Daoy (cell line): Measurements from ENCODE around the gene KCNQ1OT1. TPM values are rescaled to one million over a fixed set of nuclear protein-coding genes. Genes with fewer than 3 reads are reported as not detected.

Source experiments
- DNase-seq: peaks from one replicate; pipeline ENCODE4 v3.0.0-alpha.2; 2015; ENCODE audit warnings: low read depth
- total RNA-seq: library from RNA; depleted of rRNA; stranded (reverse); fragments of >200 nt; shearing (Covaris generic); gene quantifications from 2 replicates; pipeline ENCODE4 v1.2.3, GENCODE V29; 2014

KCNQ1OT1 gene
- total RNA-seq, 1 experiment from 2014 or later = 1.1 TPM

- no peak for DNase-seq
Measured at GRCh38 chr11:2688381-2689231, 11.2 kb downstream of the KCNQ1OT1 start.

GRCh38 chr11:2687782-2688191, 12.0 kb downstream of the KCNQ1OT1 start:
- DNase-seq = no peak

- no peak for DNase-seq
Measured at GRCh38 chr11:2687223-2687530, 12.6 kb downstream of the KCNQ1OT1 start.

DNA sequence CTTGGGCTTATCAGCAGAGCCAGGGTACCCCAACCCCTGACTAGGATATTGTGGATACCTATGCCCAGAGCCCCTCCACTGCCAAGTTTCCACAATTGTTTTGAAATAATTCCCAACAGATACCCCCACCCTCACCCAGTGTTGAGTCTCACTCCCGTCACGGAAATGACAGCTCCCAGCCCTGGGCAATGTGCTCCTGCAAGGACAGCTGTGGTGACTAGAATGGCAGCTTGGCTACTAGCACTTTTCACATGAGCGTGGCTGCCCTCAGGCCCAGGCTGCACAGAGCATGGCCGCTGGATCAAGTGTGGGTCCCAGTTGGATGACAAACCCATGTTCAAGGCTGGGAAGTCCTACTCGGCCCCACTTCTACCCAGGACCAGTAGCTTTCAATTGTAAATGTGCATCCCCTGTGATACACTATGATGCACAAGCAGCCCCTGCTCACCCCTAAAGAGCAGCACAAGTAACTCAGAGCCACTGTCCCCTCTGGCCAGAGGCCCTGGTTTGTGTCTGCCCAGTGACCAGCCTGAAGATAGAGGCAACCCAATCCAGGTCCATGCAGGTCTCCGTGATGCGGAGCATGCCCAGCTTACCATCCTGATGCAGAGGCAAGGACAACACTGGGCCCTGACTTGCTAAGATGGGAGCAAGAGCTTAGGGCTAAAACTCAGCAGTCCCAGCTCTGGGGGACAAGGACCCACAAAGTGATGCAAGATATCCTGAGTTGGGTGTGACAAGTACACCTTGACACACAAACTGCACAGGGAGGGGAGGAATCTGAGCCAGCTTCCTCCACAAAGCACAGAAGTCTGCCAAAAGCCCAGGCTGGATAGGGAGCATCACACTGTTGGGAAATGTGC, 13.2 kb downstream of the KCNQ1OT1 start:
- DNase-seq = no peak

DNA sequence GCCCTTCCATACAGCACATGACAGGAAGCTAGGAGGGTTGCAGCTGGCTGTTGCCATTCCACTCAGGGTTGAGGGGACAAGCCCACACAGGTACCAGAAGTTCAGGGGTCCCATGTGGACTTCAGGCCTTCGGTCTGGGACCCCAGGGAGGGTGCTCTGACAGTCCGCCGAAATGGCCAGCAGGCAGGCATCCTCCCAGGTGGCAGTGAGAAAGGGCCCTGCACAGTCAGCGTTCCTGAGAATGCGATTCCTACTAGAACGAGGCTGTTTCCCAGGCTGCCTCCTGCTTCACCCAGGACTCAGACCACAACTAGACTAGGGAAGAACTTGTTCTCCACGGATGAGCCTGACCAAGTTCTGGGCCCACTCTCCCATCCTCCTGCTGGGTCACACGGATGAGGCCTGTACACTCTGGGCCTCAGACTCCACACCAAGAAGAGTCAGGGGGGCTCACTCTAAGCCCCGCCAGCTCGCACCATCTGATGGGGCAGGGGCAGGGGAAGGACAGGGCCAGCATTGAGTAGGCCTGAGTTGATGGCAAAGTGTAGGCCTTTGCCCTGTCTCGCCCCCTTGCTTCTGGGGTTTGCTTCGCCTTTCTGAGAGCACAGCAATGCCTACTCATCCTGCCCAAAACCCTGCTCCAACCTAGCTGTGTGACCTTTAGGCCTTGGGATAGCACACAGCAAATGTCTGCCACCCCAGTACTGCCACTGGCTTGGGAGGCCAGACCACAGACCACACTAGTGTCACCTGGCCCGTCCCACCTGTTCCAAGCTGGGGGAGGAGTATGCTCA, 14.0 kb downstream of the KCNQ1OT1 start:
- no peak for DNase-seq

DNA sequence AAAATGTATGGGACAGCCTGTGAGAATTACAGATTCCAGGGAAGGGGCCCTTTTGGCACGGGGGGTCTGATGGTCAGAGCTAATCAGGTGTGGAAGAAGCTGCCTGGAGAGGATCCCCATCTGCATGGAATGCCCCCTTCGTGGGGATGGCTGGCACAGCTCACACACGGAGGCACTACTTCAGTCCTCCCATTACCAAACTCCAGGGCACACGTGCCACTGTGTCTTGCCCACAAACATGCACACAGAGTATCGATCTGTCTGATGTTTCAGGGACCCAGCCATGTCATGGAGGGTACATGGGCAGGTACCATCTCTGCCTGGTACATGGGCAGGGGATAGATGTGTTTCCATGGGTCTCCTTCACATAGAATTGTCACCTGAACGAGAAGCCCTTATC, 14.7 kb downstream of the KCNQ1OT1 start:
- DNase-seq = no peak

DNA sequence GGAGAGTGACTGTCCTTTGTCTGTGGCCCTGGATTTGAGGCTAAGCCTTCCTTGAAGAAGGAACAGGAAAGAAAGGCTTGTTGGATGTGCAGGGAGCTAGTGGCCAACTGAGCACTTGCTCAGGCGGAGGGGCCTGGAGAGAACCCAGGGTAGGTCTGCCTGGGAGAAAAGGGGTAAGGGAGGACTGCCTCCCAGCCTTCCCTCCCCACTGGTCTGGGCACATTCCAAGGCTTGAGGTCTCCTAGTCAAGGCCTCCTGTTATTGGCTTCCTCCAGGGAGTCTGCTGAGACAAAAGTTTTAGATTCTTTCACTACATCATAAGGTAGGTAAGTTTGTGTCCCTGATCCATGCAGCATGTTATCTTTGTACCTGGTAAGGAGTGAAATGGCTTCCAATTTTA, 15.2 kb downstream of the KCNQ1OT1 start:
- DNase-seq = no peak

DNA sequence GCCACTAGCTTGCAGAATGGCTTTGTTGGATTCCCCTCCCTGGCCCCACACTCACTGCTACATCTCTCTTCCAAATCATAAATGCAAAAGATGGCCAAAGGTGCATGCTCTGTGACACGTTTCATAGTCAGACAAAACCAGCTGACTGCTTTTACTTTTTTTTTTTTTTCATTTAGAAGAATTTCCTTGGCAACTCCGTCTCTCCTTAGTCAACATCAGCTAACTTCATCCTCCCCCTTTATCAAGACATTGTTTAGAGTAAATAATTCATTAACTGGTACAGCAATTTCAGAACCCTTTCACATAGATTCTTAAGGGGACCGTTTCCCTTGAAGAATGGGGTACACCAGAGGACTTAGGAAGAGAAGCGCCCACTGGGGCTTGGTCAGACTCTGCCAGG, 16.0 kb downstream of the KCNQ1OT1 start:
- no peak for DNase-seq

DNA sequence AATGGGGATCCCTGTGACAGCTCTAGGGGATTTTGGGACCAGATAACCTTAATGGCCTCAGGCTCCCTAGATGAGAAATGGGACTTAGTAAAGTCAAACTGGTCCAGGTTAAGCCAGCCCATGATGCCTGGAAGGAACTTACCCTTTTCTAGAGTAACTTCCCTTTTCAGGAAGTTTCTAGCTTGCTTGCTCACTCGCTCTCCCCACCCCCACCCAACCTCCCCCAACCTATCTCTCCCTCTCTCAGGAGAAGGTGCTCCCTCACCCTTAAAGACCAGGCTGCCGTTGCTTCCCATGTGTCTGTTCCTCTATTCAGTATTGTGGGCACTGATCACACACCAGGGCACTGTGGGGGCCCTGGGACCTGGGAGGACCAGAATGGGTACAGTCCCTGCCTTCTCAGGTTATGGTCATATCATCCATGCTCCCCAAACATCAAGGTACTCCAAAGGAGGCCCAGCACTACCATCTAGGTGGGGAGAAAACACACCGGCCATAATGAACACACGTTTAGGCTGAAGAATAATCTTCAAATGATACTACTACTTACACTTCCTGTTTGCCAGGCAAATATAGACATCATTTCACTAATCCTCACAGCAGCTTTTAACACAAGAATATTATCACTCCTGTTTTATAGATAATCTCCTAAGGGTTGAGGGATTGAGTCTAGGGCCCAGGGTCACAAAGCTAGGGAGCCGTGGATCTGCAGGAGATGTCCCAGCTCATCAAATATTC, 18.2 kb downstream of the KCNQ1OT1 start:
- DNase-seq = no peak

GRCh38 chr11:2679011-2679676, 20.6 kb downstream of the KCNQ1OT1 start:
- DNase-seq = no peak

DNA sequence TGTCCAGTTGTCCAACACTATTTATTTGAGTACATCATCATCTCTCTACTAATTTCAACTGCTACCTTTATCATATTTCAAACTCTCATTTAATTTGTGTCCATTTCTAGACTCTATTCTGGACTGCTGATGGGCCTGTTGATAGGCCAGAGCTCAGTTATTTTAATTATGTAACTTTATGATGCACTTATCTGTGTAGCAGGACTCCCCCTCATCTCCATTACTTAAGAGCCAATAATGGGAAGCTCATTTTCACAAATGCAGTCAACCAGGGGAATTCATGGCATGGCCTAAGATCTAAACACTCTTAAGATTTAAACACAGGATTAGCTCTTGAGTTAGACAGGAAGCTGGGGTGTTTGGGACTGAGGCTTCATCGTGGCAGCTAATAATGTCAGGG, 21.4 kb downstream of the KCNQ1OT1 start:
- DNase-seq = no peak

- no peak for DNase-seq
Measured at GRCh38 chr11:2677127-2677526, 22.7 kb downstream of the KCNQ1OT1 start.

DNA sequence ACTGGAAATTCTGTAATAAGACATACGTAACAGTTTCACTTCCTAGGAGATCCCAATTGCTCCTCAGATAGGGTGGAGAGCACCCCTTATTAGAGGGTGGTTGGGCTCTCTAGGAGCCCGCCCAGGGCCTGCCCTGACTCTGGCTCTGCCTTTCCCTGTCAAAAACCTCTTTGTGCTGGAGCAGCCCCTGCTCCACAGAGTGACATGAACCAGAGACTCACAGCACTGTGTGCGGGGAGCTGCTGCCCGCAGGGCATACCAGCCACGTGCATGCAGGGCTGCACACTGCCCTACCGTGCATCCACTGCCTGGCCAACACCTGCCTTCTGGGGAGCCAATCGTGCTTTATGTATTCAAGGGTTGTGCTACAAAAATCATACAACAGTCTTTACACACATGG, 24.3 kb downstream of the KCNQ1OT1 start:
- no peak for DNase-seq

- no peak for DNase-seq
Measured at GRCh38 chr11:2674658-2675131, 25.1 kb downstream of the KCNQ1OT1 start.

- DNase-seq = no peak
Measured at GRCh38 chr11:2673871-2674471, 25.8 kb downstream of the KCNQ1OT1 start.

DNA sequence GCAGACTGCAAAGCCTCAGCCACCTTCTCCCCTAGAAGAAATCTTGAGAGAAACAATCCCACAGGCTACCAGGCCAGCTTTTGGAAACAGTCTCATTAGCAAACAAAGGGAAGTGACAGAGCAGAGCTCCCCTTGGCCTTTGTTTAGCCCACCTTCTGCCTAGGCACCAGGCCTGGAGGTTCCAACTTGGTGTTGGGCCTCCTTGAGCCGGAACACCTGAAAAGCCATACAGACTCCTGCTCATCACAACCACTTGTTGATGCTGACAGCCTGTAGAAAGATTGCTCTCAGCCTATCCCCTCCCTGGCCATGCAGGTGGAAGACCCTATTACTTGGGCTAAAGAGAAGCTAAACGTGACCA, 26.6 kb downstream of the KCNQ1OT1 start:
- DNase-seq = no peak

GRCh38 chr11:2672553-2673249, 27.1 kb downstream of the KCNQ1OT1 start:
- DNase-seq = no peak

GRCh38 chr11:2671748-2672147, 28.0 kb downstream of the KCNQ1OT1 start:
- DNase-seq = no peak

- no peak for DNase-seq
Measured at GRCh38 chr11:2670541-2671100, 29.2 kb downstream of the KCNQ1OT1 start.
